ENCODE results near the gene RCOR3.

- TF ChIP-seq CTCF (IDR thresholded peaks at IDR 0.05) (no peak), POLR2A (IDR thresholded peaks at IDR 0.05) (no peak)
These were observed 72.0 kb downstream of the RCOR3 start for GRCh38 chr1:211331011-211331709.

Measured in tibial nerve (tissue), 3 donors.